H1 (cell line): ENCODE results near the gene MORF4L1. TPM values are rescaled to one million over a fixed set of nuclear protein-coding genes. Genes with fewer than 3 reads are reported as not detected.

Source experiments
- CTCF ChIA-PET: fragments of 300-600 bp; sonication (Branson Sonifier 250); formaldehyde crosslinking; loops from one replicate; lab custom pipeline; 2021; ENCODE audit not compliant: partially characterized antibody; lab: Charles Lee
- POLR2A ChIA-PET: fragments of 300-600 bp; sonication (Branson Sonifier 250); formaldehyde crosslinking; loops from one replicate; lab custom pipeline; 2021; ENCODE audit warnings: inconsistent platforms; ENCODE audit not compliant: partially characterized antibody; lab: Charles Lee
- DNase-seq, 2 experiments: peaks; one replicate each; pipeline versions ENCODE4 v3.0.0 to v3.0.0-alpha.2; 2010 to 2022; ENCODE audit warnings: low spot score in 2 of 2, low read depth in 1 of 2, mixed read lengths in 1 of 2
- FAIRE-seq: peaks from 2 replicates; lab custom pipeline; 2011; peaks lifted over from hg19 to GRCh38; lab: Jason Lieb, UNC
- H2AFZ ChIP-seq: 2 replicates; pipeline ENCODE4 v1.8.1; 2012; ENCODE audit warnings: low read length, inconsistent platforms
- H2AK5ac ChIP-seq: 2 replicates; pipeline ENCODE4 v1.6.1; 2013; ENCODE audit warnings: low read depth, low read length
- H2BK120ac ChIP-seq: replicated peaks from 2 replicates; pipeline ENCODE3; 2013; ENCODE audit warnings: low read depth, low read length, inconsistent platforms
- H2BK12ac ChIP-seq: 2 replicates; pipeline ENCODE4 v1.6.1; 2013; ENCODE audit warnings: low read depth, low read length
- H2BK15ac ChIP-seq: 2 replicates; pipeline ENCODE4 v1.6.1; 2013; ENCODE audit warnings: low read length
- H2BK20ac ChIP-seq: 2 replicates; pipeline ENCODE4 v1.6.1; 2013; ENCODE audit warnings: low read length
- H2BK5ac ChIP-seq: 2 replicates; pipeline ENCODE4 v1.6.1; 2013; ENCODE audit warnings: low read depth, low read length
- H3K14ac ChIP-seq: 2 replicates; pipeline ENCODE4 v1.6.1; 2013; ENCODE audit warnings: inconsistent platforms; ENCODE audit not compliant: insufficient read length
- H3K18ac ChIP-seq: 2 replicates; pipeline ENCODE4 v1.6.1; 2013; ENCODE audit warnings: low read length; ENCODE audit errors: extremely low read depth
- H3K23ac ChIP-seq: 2 replicates; pipeline ENCODE4 v1.6.1; 2013; ENCODE audit warnings: inconsistent platforms; ENCODE audit not compliant: insufficient read length
- H3K23me2 ChIP-seq: 2 replicates; pipeline ENCODE4 v1.6.1; 2013; ENCODE audit warnings: low read depth, low read length
- H3K27ac ChIP-seq: 2 replicates; pipeline ENCODE4 v1.6.1; 2011; ENCODE audit warnings: low read depth, low read length, inconsistent platforms
- H3K27me3 ChIP-seq, 4 experiments: replicated peaks in 1 of 4; 1 replicate in 1 of 4; 2 replicates in 3 of 4; pipeline versions ENCODE4 v1.6.1 to v1.8.1; 2011 to 2013; ENCODE audit warnings: low read length in 3 of 4, mild to moderate bottlenecking in 3 of 4, inconsistent platforms in 2 of 4, mixed read lengths in 2 of 4, moderate library complexity in 1 of 4; ENCODE audit not compliant: control insufficient read depth in 3 of 4, insufficient read depth in 3 of 4; ENCODE audit errors: extremely low read depth in 1 of 4
- H3K36me3 ChIP-seq, 4 experiments: 2 replicates each; pipeline versions ENCODE4 v1.6.1 to v1.8.1; 2011 to 2013; ENCODE audit warnings: mild to moderate bottlenecking in 4 of 4, low read length in 3 of 4, moderate library complexity in 2 of 4, control low read depth in 1 of 4, inconsistent platforms in 1 of 4; ENCODE audit not compliant: insufficient read depth in 4 of 4, control insufficient read depth in 2 of 4
- H3K4ac ChIP-seq: replicated peaks from 2 replicates; pipeline ENCODE3; 2013; ENCODE audit warnings: low read length, low read depth, mixed read lengths, inconsistent platforms; ENCODE audit not compliant: insufficient read length
- H3K4me1 ChIP-seq, 4 experiments: replicated peaks in 1 of 4; 1 replicate in 1 of 4; 2 replicates in 3 of 4; pipeline versions ENCODE4 v1.6.1 to v1.8.1; 2011 to 2013; ENCODE audit warnings: low read length in 3 of 4, inconsistent platforms in 2 of 4, mixed read lengths in 1 of 4; ENCODE audit not compliant: insufficient read depth in 4 of 4, control insufficient read depth in 3 of 4
- H3K4me2 ChIP-seq, 2 experiments: 2 replicates each; pipeline versions ENCODE4 v1.6.1 to v1.8.1; 2011 to 2013; ENCODE audit warnings: low read depth in 2 of 2, low read length in 2 of 2, control low read depth in 1 of 2, inconsistent platforms in 1 of 2, mild to moderate bottlenecking in 1 of 2; ENCODE audit not compliant: insufficient read depth in 1 of 2
- H3K4me3 ChIP-seq, 4 experiments: fragments of 200-600, 300-600 bp in 1 of 4; sonication (generic), shearing (Covaris generic), sonication (Bioruptor Twin) in 1 of 4; 2 replicates each; pipeline versions ENCODE4 v1.5.1 to v1.8.1; 2011 to 2016; ENCODE audit warnings: low read length in 4 of 4, low read depth in 3 of 4, control low read depth in 2 of 4, inconsistent platforms in 2 of 4, mild to moderate bottlenecking in 2 of 4, mixed read lengths in 1 of 4, moderate library complexity in 1 of 4; ENCODE audit not compliant: insufficient read depth in 2 of 4; ENCODE audit errors: extremely low read depth in 1 of 4
- H3K56ac ChIP-seq: replicated peaks from 2 replicates; pipeline ENCODE3; 2013; ENCODE audit warnings: low read depth, mild to moderate bottlenecking, mixed read lengths, low read length, inconsistent platforms; ENCODE audit not compliant: insufficient read length
- H3K79me1 ChIP-seq: 2 replicates; pipeline ENCODE4 v1.6.1; 2013; ENCODE audit warnings: low read depth, low read length, control low read depth
- H3K79me2 ChIP-seq, 2 experiments: 2 replicates each; pipeline versions ENCODE4 v1.6.1 to v1.8.1; 2012 to 2013; ENCODE audit warnings: low read length in 2 of 2, mild to moderate bottlenecking in 2 of 2, inconsistent platforms in 1 of 2; ENCODE audit not compliant: insufficient read depth in 2 of 2, control insufficient read depth in 1 of 2
- H3K9ac ChIP-seq, 4 experiments: replicated peaks in 1 of 4; 1 replicate in 1 of 4; 2 replicates in 3 of 4; pipeline versions ENCODE4 v1.6.1 to v1.8.1; 2011 to 2013; ENCODE audit warnings: low read depth in 3 of 4, low read length in 3 of 4, control low read depth in 2 of 4, mild to moderate bottlenecking in 2 of 4, moderate library complexity in 2 of 4, inconsistent platforms in 1 of 4; ENCODE audit errors: extremely low read depth in 1 of 4
- H3K9me3 ChIP-seq, 2 experiments: 2 replicates each; pipeline versions ENCODE4 v1.6.1 to v1.8.1; 2012 to 2013; ENCODE audit warnings: mild to moderate bottlenecking in 2 of 2, moderate library complexity in 2 of 2, control low read depth in 1 of 2, inconsistent platforms in 1 of 2, low read depth in 1 of 2, low read length in 1 of 2, mixed read lengths in 1 of 2; ENCODE audit not compliant: insufficient read depth in 2 of 2
- H4K20me1 ChIP-seq, 2 experiments: replicated peaks in 1 of 2; 2 replicates each; pipeline versions ENCODE3 to v1.8.1; 2011 to 2013; ENCODE audit warnings: inconsistent platforms in 2 of 2, low read length in 2 of 2, mild to moderate bottlenecking in 1 of 2; ENCODE audit not compliant: insufficient read depth in 2 of 2, control insufficient read depth in 1 of 2
- H4K5ac ChIP-seq: 2 replicates; pipeline ENCODE4 v1.6.1; 2013; ENCODE audit warnings: low read length, low read depth, mixed read lengths, inconsistent platforms; ENCODE audit not compliant: insufficient read length
- H4K8ac ChIP-seq: 2 replicates; pipeline ENCODE4 v1.8.0; 2013; ENCODE audit warnings: mild to moderate bottlenecking, moderate library complexity, low read length, inconsistent platforms; ENCODE audit not compliant: insufficient read depth; ENCODE audit errors: extremely low read depth
- H4K91ac ChIP-seq: replicated peaks from 2 replicates; pipeline ENCODE3; 2013; ENCODE audit warnings: low read length, mixed read lengths, inconsistent platforms; ENCODE audit not compliant: insufficient read length
- ATF3 ChIP-seq: IDR thresholded peaks from 2 replicates; pipeline ENCODE4 v1.6.1; 2011; ENCODE audit warnings: low read depth, mild to moderate bottlenecking, low read length; ENCODE audit not compliant: insufficient read depth
- CBX8 ChIP-seq: fragments of 300-800, 300-1000 bp; sonication (generic); IDR thresholded peaks from 2 replicates; pipeline ENCODE4 v1.7.1; 2016; ENCODE audit warnings: low read depth, low read length, borderline replicate concordance
- CTBP2 ChIP-seq: IDR thresholded peaks from 2 replicates; pipeline ENCODE4 v1.7.0; 2011; ENCODE audit warnings: borderline replicate concordance, mild to moderate bottlenecking, moderate library complexity, mixed read lengths, low read length; ENCODE audit not compliant: insufficient read depth, insufficient read length
- CTCF ChIP-seq, 3 experiments: IDR thresholded peaks; 1 replicate in 2 of 3; 2 replicates in 1 of 3; pipeline versions ENCODE4 v1.5.1 to v1.6.1; 2011; ENCODE audit warnings: low read length in 3 of 3, mild to moderate bottlenecking in 3 of 3, inconsistent platforms in 2 of 3, low read depth in 1 of 3, moderate library complexity in 1 of 3; ENCODE audit not compliant: insufficient read depth in 1 of 3; ENCODE audit errors: control extremely low read depth in 1 of 3
- JUN ChIP-seq: IDR thresholded peaks from 2 replicates; pipeline ENCODE4 v1.6.1; 2011; ENCODE audit warnings: low read depth, mild to moderate bottlenecking, improper control_type of control experiment, low read length
- JUND ChIP-seq: IDR thresholded peaks from 2 replicates; pipeline ENCODE4 v1.6.1; 2011; ENCODE audit warnings: mild to moderate bottlenecking, improper control_type of control experiment, low read length
- NRF1 ChIP-seq: IDR thresholded peaks from 2 replicates; pipeline ENCODE4 v1.6.1; 2011; ENCODE audit warnings: mild to moderate bottlenecking, low read depth, low read length, improper control_type of control experiment
- PHF8 ChIP-seq: fragments of 200-600 bp; sonication (generic); conservative IDR thresholded peaks from 2 replicates; pipeline ENCODE4 v1.7.1; 2012; ENCODE audit warnings: low read depth, mild to moderate bottlenecking, inconsistent platforms, low read length, moderate library complexity
- POU5F1 ChIP-seq: IDR thresholded peaks from 2 replicates; pipeline ENCODE4 v1.6.1; 2011; ENCODE audit warnings: low read depth, mild to moderate bottlenecking, low read length, moderate library complexity
- RFX5 ChIP-seq: IDR thresholded peaks from 2 replicates; pipeline ENCODE4 v1.6.1; 2011; ENCODE audit warnings: low read depth, low read length, improper control_type of control experiment, borderline replicate concordance
- SP4 ChIP-seq: IDR thresholded peaks from 2 replicates; pipeline ENCODE4 v1.6.1; 2012; ENCODE audit warnings: low read length, inconsistent platforms
- WGBS, 2 experiments: shearing (Covaris generic) in 1 of 2; methylation state at CpG; one replicate each; pipeline versions ENCODE4 v1.1.6 to v1.1.7; 2013 to 2015; ENCODE audit warnings: low lambda C conversion rate in 2 of 2, mixed read lengths in 2 of 2, inconsistent platforms in 1 of 2, low coverage in 1 of 2, missing lambda C conversion rate in 1 of 2; ENCODE audit not compliant: insufficient replicate concordance in 2 of 2, insufficient coverage in 1 of 2, insufficient read length in 1 of 2; ENCODE audit errors: extremely low coverage in 1 of 2, missing lambda C conversion rate in 1 of 2; 5-methylcytosine and 5-hydroxymethylcytosine counted together
- polyA plus RNA-seq, 7 experiments: library from polyadenylated mRNA; depleted of rRNA in 3 of 7; stranded (reverse) in 5 of 7; unstranded in 2 of 7; fragments of >200 nt in 5 of 7; fragments of 200-250 nt in 2 of 7; gene quantifications; 1 replicate in 5 of 7; 2 replicates in 1 of 7; 4 replicates in 1 of 7; pipeline versions ENCODE4 v1.2.1 to v1.2.3, GENCODE V29; 2011 to 2013; ENCODE audit warnings: missing spikeins in 2 of 7, mixed read lengths in 2 of 7
- total RNA-seq: library from RNA; stranded (reverse); fragmentation: NEBNext Ultra II Directional; extraction: Animal tissue kit (Norgen Biotek cat#: 25700); gene quantifications from 2 replicates; pipeline ENCODE4 v1.2.1, GENCODE V29; 2021

MORF4L1 gene
- total and polyA plus RNA-seq, 2 of the 8 experiments (the other 6 are each of a cell fraction or from before 2014, with no cell fraction given) = 260 to 533 TPM

- H3K23me2 ChIP-seq = no peaks in the 10 kb centered on the region
- H3K18ac ChIP-seq = no peak overlapping the region
- H4K91ac ChIP-seq = no peak overlapping the region
- no peak overlapping the region for H3K4me2 ChIP-seq
- no peak overlapping the region for H2AK5ac ChIP-seq
- TF ChIP-seq JUN = no peak
- no peak for TF ChIP-seq CTCF (IDR thresholded peaks at IDR 0.05; ENCODE audit: control extremely low read depth in 1 of 3, insufficient read depth in 1 of 3, low read depth in 1 of 3, low read length in 3 of 3)
- no peak for TF ChIP-seq CTBP2
- TF ChIP-seq PHF8 = no peak
- TF ChIP-seq SP4 = no peak
- no peak for TF ChIP-seq CBX8
- TF ChIP-seq ATF3 = no peak
- TF ChIP-seq POU5F1 = no peak
- no peak for TF ChIP-seq RFX5
- TF ChIP-seq NRF1 = no peak
- TF ChIP-seq JUND = no peak
- H4K5ac ChIP-seq = no peak overlapping the region
- no peak overlapping the region for H2BK12ac ChIP-seq
- H3K14ac ChIP-seq = no peak overlapping the region
- no peak overlapping the region for H3K4ac ChIP-seq
- no peak overlapping the region for H3K27ac ChIP-seq
- POLR2A ChIA-PET = interaction anchor here (1.4 kb wide), 1 partner anchor 21 kb away, joined by 5 read pairs; no protein-coding TSS in a partner anchor
- FAIRE-seq = no peak
- H2BK15ac ChIP-seq = no peak overlapping the region
- H3K27me3 ChIP-seq = no peaks in the 10 kb centered on the region; a peak in 1 of 7 replicates
- no peaks in the 10 kb centered on the region for H3K79me2 ChIP-seq
- no peak overlapping the region for H3K23ac ChIP-seq
- 90% methylated on average over 5 of the region's 5 CpGs; no CpG with 5 or more reads in 1 of the 2 experiments for WGBS, 2 experiments
- no peak for DNase-seq
- H3K36me3 ChIP-seq = peaks cover 0 to 6% (median 0%) of the 10 kb centered on the region in 4 experiments; a peak in 2 of 8 replicates
- no peaks in the 10 kb centered on the region for H3K4me1 ChIP-seq
- no peak overlapping the region for H3K9ac ChIP-seq
- no peak overlapping the region for H2BK5ac ChIP-seq
- H2AFZ ChIP-seq = no peak overlapping the region
- no peak overlapping the region for H3K4me3 ChIP-seq
- no peak overlapping the region for H3K56ac ChIP-seq
- no peak overlapping the region for H2BK20ac ChIP-seq
- no peak overlapping the region for H2BK120ac ChIP-seq
- no peaks in the 10 kb centered on the region for H3K9me3 ChIP-seq
- no peaks in the 10 kb centered on the region for H3K79me1 ChIP-seq
- CTCF ChIA-PET = interaction anchor here (1.2 to 1.5 kb wide), 2 partner anchors 19 to 24 kb away, joined by 4 to 6 read pairs; no protein-coding TSS in a partner anchor
- no peaks in the 10 kb centered on the region for H4K20me1 ChIP-seq
- H4K8ac ChIP-seq = no peak overlapping the region
These were observed 61.9 kb downstream of the MORF4L1 start for GRCh38 chr15:78934655-78935023.
